Measurements from ENCODE around the gene MYH14. TPM values are rescaled to one million over a fixed set of nuclear protein-coding genes. Genes with fewer than 3 reads are reported as not detected.

The MYH14 gene
- total and polyA plus RNA-seq, 2 of the 13 experiments (the other 11 are each of a cell fraction or from before 2014, with no cell fraction given), result 5.5 to 5.8 TPM

GRCh38 chr19:50349277-50350057 lies 146.0 kb downstream of the MYH14 start (continued):
- no peak for TF ChIP-seq ZBTB2 (CRISPR knock-in tag; IDR thresholded peaks at IDR 0.05; ENCODE audit: low read depth)
- TF ChIP-seq ZNF704 (CRISPR knock-in tag; IDR thresholded peaks at IDR 0.05; ENCODE audit: borderline replicate concordance), result no peak
- TF ChIP-seq GABPA (IDR thresholded peaks at IDR 0.05; ENCODE audit: low read depth, low read length), result no peak
- TF ChIP-seq GABPA (CRISPR knock-in tag; IDR thresholded peaks at IDR 0.05; ENCODE audit: low read depth), result peak; percentile 58; the same call in 1 of the 2 replicates
- TF ChIP-seq ZUFSP (CRISPR knock-in tag; IDR thresholded peaks at IDR 0.05; ENCODE audit: borderline replicate concordance), result no peak
- TF ChIP-seq ZNF607 (CRISPR knock-in tag; IDR thresholded peaks at IDR 0.05; ENCODE audit: borderline replicate concordance), result no peak
- TF ChIP-seq SOX6 (IDR thresholded peaks at IDR 0.05), result no peak
- TF ChIP-seq SOX6 (CRISPR knock-in tag; IDR thresholded peaks at IDR 0.05), result peak; percentile 59
- no peak for TF ChIP-seq RELA (CRISPR knock-in tag; IDR thresholded peaks at IDR 0.05)
- peak; percentile 78 for TF ChIP-seq HNF4A (CRISPR knock-in tag; IDR thresholded peaks at IDR 0.05)
- TF ChIP-seq HNF1A (IDR thresholded peaks at IDR 0.05; ENCODE audit: low read depth), result no peak
- no peak for TF ChIP-seq HNF1A (CRISPR knock-in tag; IDR thresholded peaks at IDR 0.05; ENCODE audit: borderline replicate concordance)
- 0 out of 2 replicates have a peak, but pooled peaks have one; percentile 23 for TF ChIP-seq ZHX1 (CRISPR knock-in tag; IDR thresholded peaks at IDR 0.05; ENCODE audit: low read depth)
- peak; percentile 63; the same call in 1 of the 2 replicates for TF ChIP-seq SAP130 (CRISPR knock-in tag; IDR thresholded peaks at IDR 0.05; ENCODE audit: low read depth)
- TF ChIP-seq CENPT (CRISPR knock-in tag; IDR thresholded peaks at IDR 0.05; ENCODE audit: low read depth), result no peak
